Hypothalamus (tissue), 51 donors: ENCODE data around the gene EEF1AKMT1.
A peak's percentile ranks its signal among the peaks of the same experiment; 100 is the strongest.

Experiments
- DNase-seq, 51 donors: peaks; one replicate each; lab custom pipeline; 2025; lab: John Stamatoyannopoulos, UW

Gene EEF1AKMT1

DNA sequence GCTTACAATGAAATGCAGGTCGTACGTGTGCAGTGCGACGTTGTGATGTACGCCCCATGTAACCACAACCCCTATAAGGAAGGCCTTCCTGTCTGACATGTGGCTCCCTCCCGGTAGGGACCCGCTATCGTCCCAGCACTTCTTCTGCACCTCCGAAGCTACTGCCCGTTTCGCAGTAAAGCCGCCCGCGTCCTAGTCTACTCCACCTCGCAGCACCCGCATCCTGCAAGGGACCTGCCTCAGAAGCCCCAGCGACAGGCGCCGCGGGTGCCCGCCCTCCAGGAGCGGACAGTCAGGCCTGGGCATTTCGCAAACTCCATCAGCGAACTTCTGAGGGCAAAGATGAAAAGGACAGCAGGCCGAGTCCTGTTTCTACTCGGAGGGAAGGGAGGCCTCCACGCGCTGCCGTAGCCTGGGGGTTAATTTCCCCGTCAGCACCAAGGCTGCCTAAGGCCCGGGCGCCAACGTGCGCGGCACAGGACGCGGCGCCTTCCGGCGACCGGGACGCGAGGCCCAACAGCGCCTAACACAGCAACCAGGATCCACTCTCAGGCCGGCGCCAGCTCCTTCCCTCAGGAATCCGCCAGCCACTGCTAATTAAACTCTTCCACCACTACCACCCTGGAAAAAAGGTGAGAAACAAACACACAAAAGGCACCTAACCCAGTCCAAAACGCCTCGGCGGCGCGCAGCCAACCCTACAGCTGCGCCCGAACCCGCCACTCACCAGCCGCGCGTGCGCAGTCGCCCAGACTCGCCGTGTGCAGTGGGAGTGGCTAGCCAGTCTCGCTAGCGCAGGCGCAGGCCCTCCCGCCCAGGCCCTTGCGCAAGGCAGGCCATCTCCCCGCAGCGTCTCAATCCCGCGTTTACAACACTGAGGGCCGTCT is at the start of gene EEF1AKMT1:
Gene EEF1AKMT1 (minus strand): TSS at position 768 of the 887 bp plus-strand sequence. CDS start 16,363 bp downstream, outside the sequence.
- DNase-seq, result peak; percentile 47 to 94 (median 84)

- no peak for DNase-seq
Measured at GRCh38 chr13:20823071-20823470, 49.3 kb upstream of the EEF1AKMT1 start.

DNA sequence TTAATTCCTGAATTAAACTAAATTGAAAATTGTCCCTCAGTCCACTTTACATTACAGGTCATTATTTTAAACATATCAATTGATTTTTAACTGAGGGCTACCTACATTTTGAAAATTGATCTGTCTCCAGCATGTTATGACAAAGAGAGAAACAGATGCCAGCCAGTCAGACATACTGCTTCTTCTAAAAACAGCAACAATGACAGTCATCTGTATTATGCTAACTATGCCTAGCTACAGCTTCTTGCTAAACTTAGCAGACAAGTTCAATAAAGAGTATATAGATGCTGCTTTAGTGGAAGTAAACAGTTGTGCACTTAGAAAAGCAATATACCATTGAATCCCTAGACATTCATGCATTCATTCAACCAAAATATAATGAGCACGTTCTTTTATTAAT is 48.6 kb upstream of the EEF1AKMT1 start:
- DNase-seq, result no peak

DNA sequence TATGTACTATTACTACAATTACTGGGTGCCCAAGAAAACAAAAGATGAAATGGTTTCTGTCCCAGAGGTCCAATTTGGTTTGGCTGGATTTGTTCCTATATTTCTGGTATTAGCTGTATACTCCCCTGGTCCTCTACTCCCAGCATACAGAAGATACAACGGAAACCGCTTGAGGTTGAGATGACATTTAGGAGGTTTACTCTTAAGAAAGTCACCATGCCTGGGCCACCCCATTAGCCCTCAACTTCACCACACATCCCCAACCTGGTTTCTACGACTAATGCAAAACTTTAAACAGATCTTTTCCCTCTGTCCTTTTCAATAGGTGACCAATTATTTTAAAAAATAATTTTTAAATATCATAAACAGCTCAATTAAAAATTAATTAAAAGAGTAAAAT is 46.0 kb upstream of the EEF1AKMT1 start:
- no peak for DNase-seq

GRCh38 chr13:20815464-20815863 is 41.7 kb upstream of the EEF1AKMT1 start:
- DNase-seq, result no peak

- peak in 3 of 51 donors; percentile 4 to 7 (median 6) for DNase-seq
Measured at GRCh38 chr13:20814224-20814910, 40.6 kb upstream of the EEF1AKMT1 start.

GRCh38 chr13:20812890-20813289 is 39.1 kb upstream of the EEF1AKMT1 start:
- no peak for DNase-seq

- no peak for DNase-seq
Measured at GRCh38 chr13:20810808-20811207, 37.0 kb upstream of the EEF1AKMT1 start.

DNA sequence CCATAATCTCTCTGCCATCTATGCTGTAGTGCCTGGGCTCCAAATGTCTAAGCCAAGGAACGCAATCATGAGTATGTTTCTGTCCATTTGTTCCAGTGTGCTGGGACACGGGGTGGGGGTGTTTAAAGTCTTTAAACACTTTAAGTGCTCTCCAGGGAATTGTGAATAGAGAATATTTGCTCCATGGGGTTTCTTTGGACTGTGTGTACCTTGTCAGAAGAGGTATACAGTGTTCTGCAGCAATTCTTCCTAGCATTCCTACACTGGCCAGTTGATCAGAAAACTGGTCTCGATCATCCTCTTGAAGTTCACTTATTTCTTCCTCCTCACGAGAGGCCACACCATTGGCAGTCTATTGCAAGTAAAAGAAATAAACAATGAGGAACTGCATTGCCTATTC is 35.1 kb upstream of the EEF1AKMT1 start:
- no peak for DNase-seq

- no peak for DNase-seq
Measured at GRCh38 chr13:20803180-20803965, 29.6 kb upstream of the EEF1AKMT1 start.

DNA sequence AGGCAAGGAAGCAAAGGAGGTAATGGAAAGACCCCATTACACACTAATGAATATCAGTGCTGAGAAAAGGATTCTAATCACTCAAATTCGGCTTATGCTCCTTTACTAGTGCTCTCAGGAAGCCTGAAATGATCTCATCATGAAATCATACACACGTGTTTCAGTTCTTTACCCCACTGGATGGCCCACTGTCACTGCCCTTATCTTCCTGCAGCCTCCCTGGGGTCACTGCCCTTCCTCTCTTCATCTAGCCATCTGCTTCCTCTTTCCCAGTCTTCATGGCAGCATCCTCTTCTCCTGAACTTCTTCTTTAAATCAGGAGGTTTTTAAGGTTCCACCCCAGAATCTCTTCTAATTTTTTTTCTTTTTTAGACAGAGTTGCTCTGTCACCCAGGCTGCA is 27.9 kb upstream of the EEF1AKMT1 start:
- no peak for DNase-seq

- DNase-seq, result no peak
Measured at GRCh38 chr13:20799726-20800416, 26.1 kb upstream of the EEF1AKMT1 start.

DNA sequence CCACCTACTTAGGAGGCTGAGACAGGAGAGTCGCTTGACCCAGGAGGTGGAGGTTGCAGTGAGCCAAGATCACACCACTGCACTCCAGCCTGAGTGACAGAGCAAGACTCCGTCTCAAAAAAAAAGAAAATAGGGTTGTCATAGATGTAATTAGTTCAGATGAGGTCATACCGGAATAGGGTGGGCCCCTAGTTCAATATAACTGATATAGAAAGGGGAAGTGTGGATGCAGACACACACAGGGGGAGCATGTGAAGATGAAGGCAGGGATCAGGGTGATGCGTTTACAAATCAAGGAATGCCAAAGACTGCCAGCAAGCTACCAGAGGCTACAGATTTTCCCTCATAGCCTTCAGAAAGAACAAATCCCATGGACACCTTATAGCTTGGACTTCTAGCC is 24.3 kb upstream of the EEF1AKMT1 start:
- no peak for DNase-seq

GRCh38 chr13:20796791-20797508 is 23.2 kb upstream of the EEF1AKMT1 start:
- DNase-seq, result no peak

DNA sequence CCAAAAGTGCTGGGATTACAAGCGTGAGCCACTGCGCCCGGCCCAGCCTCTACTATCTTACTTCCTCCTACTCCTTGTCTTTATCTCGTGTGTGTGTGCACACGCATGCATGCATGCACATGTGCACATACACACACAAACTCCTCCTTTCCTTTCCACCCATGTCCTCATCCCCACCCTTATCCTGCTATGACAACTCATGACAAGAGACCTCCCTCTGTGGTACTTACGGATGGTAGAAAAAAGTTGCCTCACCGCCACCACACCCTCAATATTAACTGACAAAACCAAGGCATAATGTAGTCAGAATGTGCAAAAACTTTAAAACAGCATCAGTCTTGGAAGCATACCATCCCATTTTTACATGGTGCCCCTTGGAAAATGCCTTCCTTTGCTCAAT is 15.9 kb upstream of the EEF1AKMT1 start:
- DNase-seq, result no peak

- DNase-seq, result no peak
Measured at GRCh38 chr13:20788312-20788711, 14.6 kb upstream of the EEF1AKMT1 start.

- DNase-seq, result no peak
Measured at GRCh38 chr13:20787180-20787579, 13.4 kb upstream of the EEF1AKMT1 start.

GRCh38 chr13:20782116-20782708 is 8.5 kb upstream of the EEF1AKMT1 start:
- no peak for DNase-seq

DNA sequence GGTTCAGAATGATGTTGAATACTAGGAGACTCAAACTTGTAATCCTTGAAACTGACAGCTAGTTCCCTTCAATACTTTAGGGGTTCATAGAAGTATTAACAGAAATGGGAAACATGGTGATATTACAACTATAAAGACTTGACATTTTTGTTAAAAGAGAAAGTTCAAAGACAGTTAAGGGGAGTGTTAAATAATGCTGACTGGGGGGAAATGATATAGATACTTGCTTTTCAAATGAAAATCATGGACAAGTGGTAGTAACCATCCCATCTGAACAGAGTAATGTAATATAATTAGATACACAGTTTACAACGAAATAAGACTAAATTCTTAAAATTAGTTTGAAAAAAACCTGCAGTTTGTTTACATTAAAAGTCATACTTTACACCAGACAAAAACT is 6.6 kb upstream of the EEF1AKMT1 start:
- DNase-seq, result no peak
